Measurements from ENCODE around the gene PTPRT. TPM values are rescaled to one million over a fixed set of nuclear protein-coding genes. Genes with fewer than 3 reads are reported as not detected.

The PTPRT gene
- total and polyA plus RNA-seq, 10 of the 15 experiments (the other 5 are each of a cell fraction or from before 2014, with no cell fraction given): not detected

GRCh38 chr20:43046966-43047365, 142.7 kb downstream of the PTPRT start:
- Histone ChIP-seq H3K36me3 (ENCODE audit: control insufficient read depth in 2 of 2, insufficient read depth in 2 of 2, low read length in 1 of 2) (no peaks in the 10 kb centered on the region), H3K4me2 (ENCODE audit: control insufficient read depth, insufficient read depth) (no peak overlapping the region), H3K27me3 (replicated peaks in 1 of 2; ENCODE audit: control insufficient read depth in 2 of 2, insufficient read depth in 2 of 2, low read length in 1 of 2) (no peaks in the 10 kb centered on the region), H3K9ac (ENCODE audit: control insufficient read depth, insufficient read depth, low read length) (no peak overlapping the region), H3K27ac (ENCODE audit: control insufficient read depth, insufficient read depth) (no peak overlapping the region), H3K4me1 (ENCODE audit: control insufficient read depth, insufficient read depth, low read length) (no peaks in the 10 kb centered on the region), H3K9me3 (replicated peaks; ENCODE audit: control insufficient read depth, insufficient read depth, low read length) (no peaks in the 10 kb centered on the region), H4K20me1 (ENCODE audit: control insufficient read depth, insufficient read depth) (peaks cover 3% of the 10 kb centered on the region; the same call in 1 of the 2 replicates), H3K79me2 (ENCODE audit: control insufficient read depth, insufficient read depth, low read length) (no peaks in the 10 kb centered on the region), H2AFZ (ENCODE audit: control insufficient read depth, low read depth, low read length) (no peak overlapping the region), H3K4me3 (no peak overlapping the region)
- BruUV-seq (replicated peaks): no TSS peak
- intact Hi-C loops (cut with micrococcal nuclease; ENCODE audit: unreplicated experiment) (no loop called here), in situ Hi-C loops (cut with MboI) (no loop called here)
- DNase-seq (ENCODE audit: low read depth, low spot score): no peak
- no peak for ATAC-seq
- ChIA-PET RAD21 (ENCODE audit: unreplicated experiment) (no interaction called here), CTCF (no interaction called here), POLR2A (no interaction called here), SMC1A (ENCODE audit: uncharacterized antibody, unreplicated experiment) (interaction anchor here (1.1 kb wide), 1 partner anchor 9 kb away, joined by 3 read pairs; no protein-coding TSS in a partner anchor)
- no peak for FAIRE-seq
- TF ChIP-seq EZH2 (IDR thresholded peaks at IDR 0.05; ENCODE audit: borderline replicate concordance, control insufficient read depth, low read depth, low read length) (no peak), SMAD5 (IDR thresholded peaks at IDR 0.05; ENCODE audit: low read depth) (no peak), SREBF2 (IDR thresholded peaks at IDR 0.05; ENCODE audit: low read length) (no peak), CBX5 (IDR thresholded peaks at IDR 0.05; ENCODE audit: low read depth) (no peak), RAD21 (IDR thresholded peaks at IDR 0.05; ENCODE audit: insufficient read depth, low read depth, low read length) (no peak), CREM (IDR thresholded peaks at IDR 0.05; ENCODE audit: low read depth) (no peak), CBFB (IDR thresholded peaks at IDR 0.05; ENCODE audit: low read depth) (no peak), MTA3 (IDR thresholded peaks at IDR 0.05; ENCODE audit: borderline replicate concordance, low read length) (no peak)
- TF ChIP-seq, protein P1, sequence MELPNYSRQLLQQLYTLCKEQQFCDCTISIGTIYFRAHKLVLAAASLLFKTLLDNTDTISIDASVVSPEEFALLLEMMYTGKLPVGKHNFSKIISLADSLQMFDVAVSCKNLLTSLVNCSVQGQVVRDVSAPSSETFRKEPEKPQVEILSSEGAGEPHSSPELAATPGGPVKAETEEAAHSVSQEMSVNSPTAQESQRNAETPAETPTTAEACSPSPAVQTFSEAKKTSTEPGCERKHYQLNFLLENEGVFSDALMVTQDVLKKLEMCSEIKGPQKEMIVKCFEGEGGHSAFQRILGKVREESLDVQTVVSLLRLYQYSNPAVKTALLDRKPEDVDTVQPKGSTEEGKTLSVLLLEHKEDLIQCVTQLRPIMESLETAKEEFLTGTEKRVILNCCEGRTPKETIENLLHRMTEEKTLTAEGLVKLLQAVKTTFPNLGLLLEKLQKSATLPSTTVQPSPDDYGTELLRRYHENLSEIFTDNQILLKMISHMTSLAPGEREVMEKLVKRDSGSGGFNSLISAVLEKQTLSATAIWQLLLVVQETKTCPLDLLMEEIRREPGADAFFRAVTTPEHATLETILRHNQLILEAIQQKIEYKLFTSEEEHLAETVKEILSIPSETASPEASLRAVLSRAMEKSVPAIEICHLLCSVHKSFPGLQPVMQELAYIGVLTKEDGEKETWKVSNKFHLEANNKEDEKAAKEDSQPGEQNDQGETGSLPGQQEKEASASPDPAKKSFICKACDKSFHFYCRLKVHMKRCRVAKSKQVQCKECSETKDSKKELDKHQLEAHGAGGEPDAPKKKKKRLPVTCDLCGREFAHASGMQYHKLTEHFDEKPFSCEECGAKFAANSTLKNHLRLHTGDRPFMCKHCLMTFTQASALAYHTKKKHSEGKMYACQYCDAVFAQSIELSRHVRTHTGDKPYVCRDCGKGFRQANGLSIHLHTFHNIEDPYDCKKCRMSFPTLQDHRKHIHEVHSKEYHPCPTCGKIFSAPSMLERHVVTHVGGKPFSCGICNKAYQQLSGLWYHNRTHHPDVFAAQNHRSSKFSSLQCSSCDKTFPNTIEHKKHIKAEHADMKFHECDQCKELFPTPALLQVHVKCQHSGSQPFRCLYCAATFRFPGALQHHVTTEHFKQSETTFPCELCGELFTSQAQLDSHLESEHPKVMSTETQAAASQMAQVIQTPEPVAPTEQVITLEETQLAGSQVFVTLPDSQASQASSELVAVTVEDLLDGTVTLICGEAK (IDR thresholded peaks at IDR 0.05; ENCODE audit: borderline replicate concordance): no peak
- TF ChIP-seq, protein P2, sequence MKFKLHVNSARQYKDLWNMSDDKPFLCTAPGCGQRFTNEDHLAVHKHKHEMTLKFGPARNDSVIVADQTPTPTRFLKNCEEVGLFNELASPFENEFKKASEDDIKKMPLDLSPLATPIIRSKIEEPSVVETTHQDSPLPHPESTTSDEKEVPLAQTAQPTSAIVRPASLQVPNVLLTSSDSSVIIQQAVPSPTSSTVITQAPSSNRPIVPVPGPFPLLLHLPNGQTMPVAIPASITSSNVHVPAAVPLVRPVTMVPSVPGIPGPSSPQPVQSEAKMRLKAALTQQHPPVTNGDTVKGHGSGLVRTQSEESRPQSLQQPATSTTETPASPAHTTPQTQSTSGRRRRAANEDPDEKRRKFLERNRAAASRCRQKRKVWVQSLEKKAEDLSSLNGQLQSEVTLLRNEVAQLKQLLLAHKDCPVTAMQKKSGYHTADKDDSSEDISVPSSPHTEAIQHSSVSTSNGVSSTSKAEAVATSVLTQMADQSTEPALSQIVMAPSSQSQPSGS (IDR thresholded peaks at IDR 0.05; ENCODE audit: low read length): no peak
- 6% methylated on average over 6 of the region's 7 CpGs for WGBS (ENCODE audit: insufficient coverage, insufficient replicate concordance, low lambda C conversion rate, missing lambda C conversion rate)
